PC-3 (cell line): ENCODE measurements around the gene NCSTN. TPM values are rescaled to one million over a fixed set of nuclear protein-coding genes. Genes with fewer than 3 reads are reported as not detected.

Source experiments
- ATAC-seq: fragments of 200-7000 bp; cut with Tn5 transposase; 2 replicates; pipeline ENCODE4 v1.9.1; 2020; ENCODE audit warnings: mild to moderate bottlenecking, moderate library complexity
- BruUV-seq: library from RNA; stranded (reverse); fragments of 400-500 nt; replicated peaks from 2 replicates; lab custom pipeline; 2021; lab: Mats Ljungman, UMichigan
- CTCF ChIA-PET: fragments of 300-600 bp; sonication (Branson Sonifier 250); formaldehyde crosslinking; loops from one replicate; lab custom pipeline; 2022; ENCODE audit warnings: antibody characterized with exemption; lab: Charles Lee
- POLR2A ChIA-PET: fragments of 300-600 bp; sonication (Branson Sonifier 250); formaldehyde crosslinking; loops from one replicate; lab custom pipeline; 2022; ENCODE audit warnings: antibody characterized with exemption; ENCODE audit not compliant: unreplicated experiment; lab: Charles Lee
- DNase-seq: peaks from one replicate; pipeline ENCODE4 v3.0.0-alpha.2; 2015
- H2AFZ ChIP-seq: fragments of 300-600 bp; sonication (generic); 2 replicates; pipeline ENCODE4 v1.6.0; 2016; ENCODE audit warnings: antibody characterized with exemption, low read length
- H3F3A ChIP-seq: fragments of 300-600 bp; sonication (generic); one replicate; pipeline ENCODE4 v1.6.0; 2017; ENCODE audit warnings: antibody characterized with exemption, low read length, control low read depth, mild to moderate bottlenecking; ENCODE audit not compliant: unreplicated experiment
- H3K27ac ChIP-seq: fragments of 300-600 bp; sonication (generic); 2 replicates; pipeline ENCODE4 v1.5.1; 2016; ENCODE audit warnings: mild to moderate bottlenecking, low read length
- H3K27me3 ChIP-seq: fragments of 300-600 bp; sonication (generic); 2 replicates; pipeline ENCODE4 v1.6.1; 2016; ENCODE audit warnings: low read length, mixed read lengths
- H3K36me3 ChIP-seq: fragments of 300-600 bp; sonication (generic); 2 replicates; pipeline ENCODE4 v1.6.1; 2016; ENCODE audit warnings: low read depth, mixed run types, low read length, mixed read lengths
- H3K4me1 ChIP-seq: fragments of 300-600 bp; sonication (generic); 2 replicates; pipeline ENCODE4 v1.5.1; 2016; ENCODE audit warnings: low read length; ENCODE audit not compliant: insufficient read depth
- H3K4me2 ChIP-seq: fragments of 300-600 bp; sonication (generic); 2 replicates; pipeline ENCODE4 v1.6.0; 2016; ENCODE audit warnings: low read length
- H3K4me3 ChIP-seq: fragments of 300-600 bp; sonication (generic); 2 replicates; pipeline ENCODE4 v1.5.1; 2016; ENCODE audit warnings: mild to moderate bottlenecking, low read length, mixed read lengths
- H3K79me2 ChIP-seq: fragments of 300-600 bp; sonication (generic); 2 replicates; pipeline ENCODE4 v1.6.1; 2017; ENCODE audit warnings: low read length, mixed read lengths
- H3K9ac ChIP-seq: fragments of 300-600 bp; sonication (generic); 2 replicates; pipeline ENCODE4 v1.6.0; 2016; ENCODE audit warnings: mild to moderate bottlenecking, low read length
- H3K9me2 ChIP-seq: fragments of 300-600 bp; sonication (generic); replicated peaks from 2 replicates; pipeline ENCODE4 v1.6.1; 2016; ENCODE audit warnings: mixed run types, low read length, mixed read lengths
- H3K9me3 ChIP-seq: fragments of 300-600 bp; sonication (generic); 2 replicates; pipeline ENCODE4 v1.6.1; 2016; ENCODE audit warnings: low read length, mixed read lengths
- H4K20me1 ChIP-seq: fragments of 300-600 bp; sonication (generic); 2 replicates; pipeline ENCODE4 v1.6.1; 2016; ENCODE audit warnings: low read length, mixed read lengths
- EZH2 ChIP-seq: fragments of 300-600 bp; sonication (generic); IDR thresholded peaks from one replicate; pipeline ENCODE4 v1.6.1; 2017; ENCODE audit warnings: antibody characterized with exemption, mild to moderate bottlenecking, low read length; ENCODE audit not compliant: unreplicated experiment
- intact Hi-C: fragments of 100-400 bp; cut with micrococcal nuclease; formaldehyde crosslinking; loops from 2 replicates; pipeline ENCODE4 v1.9.0; 2023
- total RNA-seq: library from RNA; depleted of rRNA; stranded (reverse); fragments of >200 nt; gene quantifications from 2 replicates; pipeline ENCODE4 v1.2.3, GENCODE V29; 2014; rRNA removed
- TF ChIP-seq, protein P1 (sequence below): fragments of 300-600 bp; sonication (generic); conservative IDR thresholded peaks from 2 replicates; pipeline ENCODE4 v1.5.1; 2017; ENCODE audit warnings: antibody characterized with exemption, low read depth, mild to moderate bottlenecking, low read length

NCSTN gene
- total RNA-seq, 1 experiment from 2014 or later: 49.6 TPM

DNA sequence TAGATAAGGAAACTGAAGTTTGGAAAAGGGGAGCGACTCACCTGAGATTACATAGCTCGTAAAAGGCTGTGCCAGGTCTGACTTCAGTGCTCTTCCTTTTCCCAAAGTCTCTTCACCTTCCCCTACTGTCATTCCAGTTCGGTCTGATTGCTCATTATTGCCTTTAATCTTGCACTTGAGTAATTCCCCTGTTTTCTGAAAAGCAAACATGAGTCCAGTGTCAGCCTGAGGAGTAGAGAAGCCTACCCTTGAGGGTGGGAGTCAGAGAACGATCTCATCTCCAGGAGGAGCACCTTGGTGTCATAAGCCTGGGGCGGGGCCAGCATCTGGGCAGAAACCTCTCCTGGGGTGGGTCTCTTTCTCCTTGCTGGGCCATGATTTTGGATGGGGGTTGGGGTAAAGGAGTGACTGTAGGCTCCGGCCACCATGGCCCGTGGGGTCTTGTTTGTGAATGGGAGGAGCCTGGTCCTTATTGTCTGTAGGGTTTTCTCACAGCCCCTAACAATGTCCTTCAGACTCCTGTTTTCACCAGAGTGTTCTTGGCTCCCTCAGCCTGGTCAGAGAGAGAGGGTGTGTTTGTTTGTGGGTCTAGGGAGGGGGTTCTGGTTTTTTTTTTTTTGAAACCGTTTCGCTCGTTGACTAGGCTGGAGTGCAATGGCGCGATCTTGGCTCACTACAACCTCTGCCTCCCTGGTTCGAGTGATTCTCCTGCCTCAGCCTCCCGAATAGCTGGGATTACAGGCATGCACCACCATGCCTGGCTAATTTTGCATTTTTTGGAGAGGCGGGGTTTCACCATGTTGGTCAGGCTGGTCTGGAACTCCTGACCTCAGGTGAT, 63.2 kb downstream of the NCSTN start:
- no peak overlapping the region for H3K9ac ChIP-seq
- H3K9me2 ChIP-seq: no peaks in the 10 kb centered on the region
- TF ChIP-seq EZH2: no peak
- TF ChIP-seq, protein P1, sequence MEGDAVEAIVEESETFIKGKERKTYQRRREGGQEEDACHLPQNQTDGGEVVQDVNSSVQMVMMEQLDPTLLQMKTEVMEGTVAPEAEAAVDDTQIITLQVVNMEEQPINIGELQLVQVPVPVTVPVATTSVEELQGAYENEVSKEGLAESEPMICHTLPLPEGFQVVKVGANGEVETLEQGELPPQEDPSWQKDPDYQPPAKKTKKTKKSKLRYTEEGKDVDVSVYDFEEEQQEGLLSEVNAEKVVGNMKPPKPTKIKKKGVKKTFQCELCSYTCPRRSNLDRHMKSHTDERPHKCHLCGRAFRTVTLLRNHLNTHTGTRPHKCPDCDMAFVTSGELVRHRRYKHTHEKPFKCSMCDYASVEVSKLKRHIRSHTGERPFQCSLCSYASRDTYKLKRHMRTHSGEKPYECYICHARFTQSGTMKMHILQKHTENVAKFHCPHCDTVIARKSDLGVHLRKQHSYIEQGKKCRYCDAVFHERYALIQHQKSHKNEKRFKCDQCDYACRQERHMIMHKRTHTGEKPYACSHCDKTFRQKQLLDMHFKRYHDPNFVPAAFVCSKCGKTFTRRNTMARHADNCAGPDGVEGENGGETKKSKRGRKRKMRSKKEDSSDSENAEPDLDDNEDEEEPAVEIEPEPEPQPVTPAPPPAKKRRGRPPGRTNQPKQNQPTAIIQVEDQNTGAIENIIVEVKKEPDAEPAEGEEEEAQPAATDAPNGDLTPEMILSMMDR: no peak
- H3K79me2 ChIP-seq: no peaks in the 10 kb centered on the region
- H3K4me2 ChIP-seq: peak overlapping the region; percentile 7; the same call in 1 of the 2 replicates
- intact Hi-C loops: no loop called here
- ATAC-seq (no peak), DNase-seq (peak; percentile 47)
- ChIA-PET CTCF (no interaction called here), POLR2A (no interaction called here)
- H3F3A ChIP-seq: no peaks in the 10 kb centered on the region
- no peak overlapping the region for H3K27ac ChIP-seq
- no peak overlapping the region for H2AFZ ChIP-seq
- H3K4me3 ChIP-seq: no peak overlapping the region
- no TSS peak for BruUV-seq
- no peaks in the 10 kb centered on the region for H3K36me3 ChIP-seq
- H3K9me3 ChIP-seq: no peaks in the 10 kb centered on the region
- H3K27me3 ChIP-seq: peaks cover 29% of the 10 kb centered on the region
- H4K20me1 ChIP-seq: no peaks in the 10 kb centered on the region
- H3K4me1 ChIP-seq: peaks cover 25% of the 10 kb centered on the region

DNA sequence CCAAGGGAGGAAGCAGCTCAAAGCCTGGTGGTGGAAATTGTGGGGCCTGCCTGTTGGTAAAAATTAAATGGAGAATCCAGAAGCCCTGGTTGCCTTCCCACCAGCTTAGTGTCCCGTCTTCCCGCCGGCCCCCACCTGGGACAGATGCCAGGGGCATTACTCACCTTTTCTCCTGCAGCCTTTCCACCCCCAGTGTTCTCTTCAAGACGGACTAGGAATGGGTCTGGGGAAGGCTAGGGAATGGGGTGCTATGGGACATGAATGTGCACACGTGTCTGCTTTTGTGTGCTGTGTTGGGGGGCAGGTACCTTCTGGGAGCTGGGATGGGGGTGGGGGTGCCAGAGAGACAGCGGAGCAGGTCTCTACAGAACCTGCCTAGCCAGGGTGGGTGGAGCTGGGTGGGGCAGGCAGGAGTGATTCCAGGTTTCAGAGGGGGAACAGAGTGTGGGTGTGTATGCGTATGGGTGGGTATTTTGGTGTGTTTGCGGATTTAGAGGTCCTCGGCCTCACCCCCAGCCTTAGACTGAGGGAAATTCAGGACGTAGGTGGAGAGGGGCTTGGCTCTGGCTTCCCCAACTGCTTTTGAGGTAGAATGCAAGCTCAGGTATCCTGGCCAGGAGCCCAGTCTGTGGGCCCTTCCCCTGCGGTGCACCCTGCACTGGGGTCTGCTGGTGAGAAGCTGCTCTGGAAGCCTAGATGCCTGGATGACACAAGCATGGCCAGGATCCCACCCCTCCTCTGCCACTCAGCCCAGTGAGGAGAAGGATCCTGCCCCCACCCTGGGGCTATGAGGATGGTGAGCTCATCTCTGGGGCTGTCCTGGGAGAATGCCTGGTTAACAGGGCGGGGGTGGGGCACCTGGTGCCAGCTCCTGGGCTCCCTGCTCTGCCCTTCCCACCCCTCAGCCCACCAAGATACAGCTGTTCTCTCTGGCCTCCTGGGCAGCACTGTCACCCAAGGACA, 64.9 kb downstream of the NCSTN start:
- ATAC-seq (peak; percentile 42), DNase-seq (peak; percentile 84)
- TF ChIP-seq, protein P1: no peak
- no peaks in the 10 kb centered on the region for H3K36me3 ChIP-seq
- ChIA-PET CTCF (interaction anchor here (0.5 to 0.6 kb wide), 5 partner anchors 16 to 747 kb away, joined by 3 to 13 read pairs (median 7); no protein-coding TSS in a partner anchor), POLR2A (no interaction called here)
- H2AFZ ChIP-seq: peak overlapping the region; percentile 24
- H3K9me3 ChIP-seq: no peaks in the 10 kb centered on the region
- intact Hi-C loops: no loop called here
- H3K4me1 ChIP-seq: peaks cover 25% of the 10 kb centered on the region
- no peaks in the 10 kb centered on the region for H3F3A ChIP-seq
- no peaks in the 10 kb centered on the region for H3K79me2 ChIP-seq
- peaks cover 11% of the 10 kb centered on the region for H3K27me3 ChIP-seq
- no TSS peak for BruUV-seq
- peak overlapping the region; percentile 79 for H3K4me2 ChIP-seq
- peak overlapping the region; percentile 46; the same call in 1 of the 2 replicates for H3K4me3 ChIP-seq
- peak overlapping the region; percentile 59 for H3K27ac ChIP-seq
- H3K9me2 ChIP-seq: no peaks in the 10 kb centered on the region
- H4K20me1 ChIP-seq: no peaks in the 10 kb centered on the region
- H3K9ac ChIP-seq: 0 out of 2 replicates have a peak overlapping the region, but pooled peaks have one; percentile 9

Other genes with a start within 250 kb of the NCSTN start
- gene IGSF8, start 244.8 kb upstream of the NCSTN start, total RNA-seq: 37.1 and 49.1 TPM in 2 replicates
- not detected in 2 replicates for gene ATP1A2, start 227.6 kb upstream of the NCSTN start, total RNA-seq
- 0.04 TPM in 1 of 2 replicates, not detected in the other for gene ATP1A4, start 191.8 kb upstream of the NCSTN start, total RNA-seq
- 0.12 TPM in 1 of 2 replicates, not detected in the other for gene CASQ1, start 152.8 kb upstream of the NCSTN start, total RNA-seq
- 90.3 and 128 TPM in 2 replicates for gene PEA15, start 138.0 kb upstream of the NCSTN start, total RNA-seq
- gene DCAF8, start 80.8 kb upstream of the NCSTN start, total RNA-seq: 122 and 139 TPM in 2 replicates
- gene PEX19, start 58.2 kb upstream of the NCSTN start, total RNA-seq: 63.2 and 65.4 TPM in 2 replicates
- gene COPA, start 133 bp upstream of the NCSTN start, total RNA-seq: 141 and 142 TPM in 2 replicates
- not detected in 2 replicates for gene NHLH1, start 23.7 kb downstream of the NCSTN start, total RNA-seq
- gene VANGL2, start 57.2 kb downstream of the NCSTN start, total RNA-seq: 0.06 and 0.44 TPM in 2 replicates
- gene SLAMF6, start 179.9 kb downstream of the NCSTN start, total RNA-seq: not detected in 2 replicates
- gene CD84, start 236.1 kb downstream of the NCSTN start, total RNA-seq: not detected in 2 replicates